HG02610 (cell line): Measurements from ENCODE around the gene CTSG.
"Not testable (repeated sequence)": the region's sequence is repeated elsewhere in the genome, so short reads cannot be mapped to it uniquely, and the experiment has no call there.

Source experiments
- ATAC-seq: cut with Tn5 transposase; IDR thresholded peaks from one replicate; pipeline ENCODE4 v1.9.1; 2021; ENCODE audit warnings: mild to moderate bottlenecking, moderate library complexity; ENCODE audit not compliant: unreplicated experiment

CTSG gene

DNA sequence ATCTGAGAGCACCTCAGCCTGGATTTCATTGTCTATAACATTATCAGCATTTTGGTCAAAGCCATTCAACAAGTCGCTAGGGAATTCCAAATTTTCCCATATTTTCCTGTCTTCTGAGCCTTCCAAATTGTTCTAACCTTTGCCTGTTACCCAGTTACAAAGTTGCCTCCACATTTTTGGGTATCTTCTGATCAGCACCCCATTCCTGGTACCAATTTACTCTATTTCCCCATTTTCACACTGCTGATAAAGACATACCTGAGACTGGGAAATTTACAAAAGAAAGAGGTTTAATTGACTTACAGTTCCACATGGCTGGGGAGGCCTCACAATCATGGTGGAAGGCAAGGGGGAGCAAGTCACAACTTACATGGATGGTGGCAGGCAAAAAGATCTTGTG is 27.0 kb downstream of the CTSG start:
- ATAC-seq: not testable (repeated sequence)

DNA sequence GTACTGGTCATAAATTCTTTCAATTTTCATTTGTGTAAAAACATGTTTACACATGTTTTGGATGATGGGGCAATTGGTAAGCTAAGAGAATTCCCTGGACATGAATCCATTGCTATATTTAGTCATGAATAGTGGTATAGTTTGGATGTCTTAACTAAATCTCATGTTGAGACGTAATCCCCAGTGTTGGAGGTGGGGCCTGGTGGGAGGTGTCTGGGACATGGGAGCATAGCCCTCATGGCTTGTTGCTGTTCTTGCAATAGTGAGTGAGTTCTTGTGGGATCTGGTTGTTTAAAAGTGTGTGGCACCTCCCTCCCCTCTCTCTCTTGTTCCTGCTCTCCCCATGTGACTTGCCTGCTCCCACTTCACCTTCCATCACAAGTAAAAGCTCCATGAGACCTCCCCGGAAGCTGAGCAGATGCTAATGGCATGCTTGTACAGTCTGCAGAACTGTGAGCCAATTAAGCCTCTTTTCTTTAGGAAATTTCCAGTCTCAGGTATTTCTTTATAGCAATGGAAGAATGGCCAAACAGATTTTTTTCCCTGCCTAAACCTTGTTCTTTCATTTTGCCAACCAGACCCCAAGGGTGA is 33.6 kb downstream of the CTSG start:
- no peak for ATAC-seq

DNA sequence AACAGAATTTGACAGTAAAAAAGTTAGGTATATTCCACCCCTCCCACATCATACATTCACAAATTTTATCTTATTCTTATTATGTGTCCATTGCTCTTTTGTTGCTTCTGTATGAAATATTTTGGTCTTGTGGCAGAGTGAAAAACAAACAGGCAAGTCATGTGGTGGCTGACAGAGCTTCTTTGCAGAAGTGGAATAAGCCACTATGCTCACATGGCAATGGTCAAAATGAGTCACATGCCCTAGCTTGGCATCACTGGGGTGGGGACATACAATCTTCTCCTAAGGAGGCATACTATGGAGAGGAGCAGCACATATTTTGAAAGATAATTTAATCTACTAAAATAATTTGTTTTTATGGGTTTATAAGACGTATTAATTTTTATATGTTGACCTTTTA is 40.3 kb downstream of the CTSG start:
- peak; percentile 91 for ATAC-seq

DNA sequence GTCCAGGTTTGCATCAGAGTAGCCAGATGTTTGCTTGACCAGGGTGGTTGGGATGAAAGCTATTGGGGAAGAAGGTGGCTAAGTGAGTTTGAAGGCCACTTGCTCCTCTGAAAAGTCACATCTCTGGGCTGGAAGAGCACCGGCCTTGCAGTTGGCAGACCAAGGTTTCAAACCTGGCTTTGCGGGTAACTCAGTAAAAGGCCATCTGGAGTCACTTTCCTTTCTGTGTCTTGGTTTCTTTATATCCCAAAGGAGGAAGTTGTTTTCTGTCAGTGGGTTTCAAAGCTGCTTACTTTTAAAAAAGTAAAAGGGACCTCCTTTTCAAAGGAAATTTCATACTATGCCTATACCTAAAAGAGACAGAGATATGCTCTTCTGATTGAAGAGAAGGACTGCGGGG is 41.8 kb downstream of the CTSG start:
- ATAC-seq: no peak

DNA sequence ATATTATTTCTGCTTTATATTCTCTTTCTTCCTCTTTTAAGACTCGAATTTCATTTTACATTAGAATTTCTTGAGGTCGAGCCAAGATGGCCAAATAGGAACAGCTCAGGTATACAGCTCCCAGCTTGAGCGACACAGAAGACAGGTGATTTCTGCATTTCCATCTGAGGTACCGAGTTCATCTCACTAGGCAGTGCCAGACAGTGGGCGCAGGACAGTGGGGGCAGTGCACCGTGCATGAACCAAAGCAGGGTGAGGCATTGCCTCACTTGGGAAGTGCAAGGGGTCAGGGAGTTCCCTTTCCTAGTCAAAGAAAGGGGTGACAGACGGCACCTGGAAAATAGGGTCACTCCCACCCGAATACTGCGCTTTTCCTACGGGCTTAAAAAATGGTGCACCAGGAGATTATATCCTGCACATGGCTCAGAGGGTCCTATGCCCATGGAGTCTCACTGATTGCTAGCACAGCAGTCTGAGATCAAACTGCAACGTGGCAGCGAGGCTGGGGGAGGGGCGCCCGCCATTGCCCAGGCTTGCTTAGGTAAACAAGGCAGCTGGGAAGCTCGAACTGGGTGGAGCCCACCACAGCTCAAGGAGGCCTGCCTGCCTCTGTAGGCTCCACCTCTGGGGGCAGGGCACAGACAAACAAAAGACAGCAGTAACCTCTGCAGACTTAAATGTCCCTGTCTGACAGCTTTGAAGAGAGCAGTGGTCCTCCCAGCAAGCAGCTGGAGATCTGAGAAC is 50.0 kb downstream of the CTSG start:
- not testable (repeated sequence) for ATAC-seq
